ENCODE measurements around the gene WDFY4. TPM values are rescaled to one million over a fixed set of nuclear protein-coding genes. Genes with fewer than 3 reads are reported as not detected.

The WDFY4 gene
- polyA plus RNA-seq, 2 of the 4 experiments (the other 2 are of a cell fraction) = not detected

DNA sequence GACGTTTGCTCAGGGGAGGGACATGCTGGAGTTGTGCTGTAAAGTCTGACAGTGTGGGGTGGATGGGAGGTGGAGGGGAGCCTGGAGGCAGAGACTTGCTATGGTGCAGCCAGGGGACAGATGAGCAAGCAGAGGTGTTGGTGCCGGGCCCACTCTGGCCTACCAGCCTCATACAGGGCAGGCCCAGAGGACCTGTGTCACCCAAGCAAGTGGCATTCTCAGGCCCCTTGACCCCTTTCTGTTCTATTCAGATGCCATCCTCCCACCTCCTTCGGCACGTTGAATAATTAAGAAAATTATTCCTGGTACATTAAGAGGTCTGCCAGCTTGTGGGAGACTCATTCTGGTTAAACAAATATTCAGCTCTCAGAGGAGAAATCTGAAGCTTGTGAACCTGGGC is 8.5 kb downstream of the WDFY4 start:
- H3K9me3 ChIP-seq = no peaks in the 10 kb centered on the region
- WGBS (ENCODE audit: missing lambda C conversion rate) = 30% methylated on average over 4 of the region's 4 CpGs
- TF ChIP-seq POLR2AphosphoS2 (conservative IDR thresholded peaks at IDR 0.05; ENCODE audit: low read length) (no peak), ZFP36 (IDR thresholded peaks at IDR 0.05; ENCODE audit: borderline replicate concordance, partially characterized antibody) (no peak), ZSCAN20 (CRISPR knock-in tag; IDR thresholded peaks at IDR 0.05) (no peak), KDM5A (IDR thresholded peaks at IDR 0.05) (no peak), CBX8 (IDR thresholded peaks at IDR 0.05) (no peak), RARB (CRISPR knock-in tag; IDR thresholded peaks at IDR 0.05) (no peak), CHD2 (IDR thresholded peaks at IDR 0.05; ENCODE audit: low read length, partially characterized antibody) (no peak), RCOR1 (IDR thresholded peaks at IDR 0.05; ENCODE audit: low read depth, low read length) (no peak), ESRRA (IDR thresholded peaks at IDR 0.05; ENCODE audit: borderline replicate concordance, low read length) (no peak)
- TF ChIP-seq, protein P1, sequence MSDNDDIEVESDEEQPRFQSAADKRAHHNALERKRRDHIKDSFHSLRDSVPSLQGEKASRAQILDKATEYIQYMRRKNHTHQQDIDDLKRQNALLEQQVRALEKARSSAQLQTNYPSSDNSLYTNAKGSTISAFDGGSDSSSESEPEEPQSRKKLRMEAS (IDR thresholded peaks at IDR 0.05) = no peak
- TF ChIP-seq, protein P2, sequence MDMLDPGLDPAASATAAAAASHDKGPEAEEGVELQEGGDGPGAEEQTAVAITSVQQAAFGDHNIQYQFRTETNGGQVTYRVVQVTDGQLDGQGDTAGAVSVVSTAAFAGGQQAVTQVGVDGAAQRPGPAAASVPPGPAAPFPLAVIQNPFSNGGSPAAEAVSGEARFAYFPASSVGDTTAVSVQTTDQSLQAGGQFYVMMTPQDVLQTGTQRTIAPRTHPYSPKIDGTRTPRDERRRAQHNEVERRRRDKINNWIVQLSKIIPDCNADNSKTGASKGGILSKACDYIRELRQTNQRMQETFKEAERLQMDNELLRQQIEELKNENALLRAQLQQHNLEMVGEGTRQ (IDR thresholded peaks at IDR 0.05) = no peak
- TF ChIP-seq, protein P3, sequence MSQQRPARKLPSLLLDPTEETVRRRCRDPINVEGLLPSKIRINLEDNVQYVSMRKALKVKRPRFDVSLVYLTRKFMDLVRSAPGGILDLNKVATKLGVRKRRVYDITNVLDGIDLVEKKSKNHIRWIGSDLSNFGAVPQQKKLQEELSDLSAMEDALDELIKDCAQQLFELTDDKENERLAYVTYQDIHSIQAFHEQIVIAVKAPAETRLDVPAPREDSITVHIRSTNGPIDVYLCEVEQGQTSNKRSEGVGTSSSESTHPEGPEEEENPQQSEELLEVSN (IDR thresholded peaks at IDR 0.05; ENCODE audit: borderline replicate concordance, low read depth) = no peak
- H3K4me1 ChIP-seq = no peaks in the 10 kb centered on the region
- POLR2A ChIA-PET = no interaction called here
- H3K4me3 ChIP-seq = no peak overlapping the region
- DNase-seq (ENCODE audit: low read depth in 1 of 2, low spot score in 1 of 2) = no peak
- ATAC-seq = no peak
- no peak overlapping the region for H3K27ac ChIP-seq
- no peak for FAIRE-seq
- no peak overlapping the region for H3K4me2 ChIP-seq
- CTCF ChIA-PET = interaction anchor here (2.9 kb wide), 1 partner anchor 37 kb away, joined by 8 read pairs; no protein-coding TSS in a partner anchor

DNA sequence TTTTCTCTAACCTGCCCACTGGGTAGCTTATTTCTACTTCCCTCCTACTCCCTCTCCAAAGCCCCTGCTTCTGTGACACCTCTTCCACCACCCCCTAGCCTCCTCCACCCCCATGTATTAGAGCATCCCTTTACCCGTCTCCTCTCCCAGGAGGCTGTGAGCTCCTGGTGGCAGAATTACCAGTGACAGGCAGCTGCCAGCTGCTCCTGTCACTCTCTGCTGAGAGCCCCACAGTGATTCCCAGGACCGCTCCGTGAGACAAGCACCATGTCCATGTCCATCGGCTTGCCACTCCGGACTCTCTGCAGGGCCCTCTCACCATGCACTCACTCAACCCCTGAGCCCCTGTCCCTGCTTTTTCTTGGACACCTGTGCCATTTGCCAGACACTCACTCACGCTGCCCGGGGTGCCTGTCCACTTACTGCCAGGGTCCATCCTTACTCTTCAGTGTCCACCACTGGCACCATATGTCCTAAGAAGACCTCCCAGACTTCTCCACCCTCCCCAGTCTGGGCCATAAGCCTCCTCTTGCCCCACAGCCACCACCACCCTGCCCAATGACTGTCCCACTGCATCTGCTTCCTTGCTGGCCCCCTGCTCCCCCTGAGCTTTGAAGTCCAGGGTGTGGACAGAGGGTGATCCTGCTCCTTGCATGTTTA is 9.8 kb downstream of the WDFY4 start:
- ATAC-seq = no peak
- 27% methylated on average over 7 of the region's 7 CpGs for WGBS (ENCODE audit: missing lambda C conversion rate)
- no peaks in the 10 kb centered on the region for H3K4me1 ChIP-seq
- H3K4me2 ChIP-seq = no peak overlapping the region
- H3K9me3 ChIP-seq = no peaks in the 10 kb centered on the region
- H3K4me3 ChIP-seq = no peak overlapping the region
- no peak for DNase-seq (ENCODE audit: low read depth in 1 of 2, low spot score in 1 of 2)
- no peak overlapping the region for H3K27ac ChIP-seq
- CTCF ChIA-PET = interaction anchor here (2.9 kb wide), 1 partner anchor 38 kb away, joined by 8 read pairs; no protein-coding TSS in a partner anchor
- POLR2A ChIA-PET = no interaction called here
- FAIRE-seq = no peak
- TF ChIP-seq FOXS1 (CRISPR knock-in tag; IDR thresholded peaks at IDR 0.05) (no peak), CBX8 (IDR thresholded peaks at IDR 0.05) (no peak), ZC3H11A (IDR thresholded peaks at IDR 0.05) (no peak), NFE2L2 (conservative IDR thresholded peaks at IDR 0.05; ENCODE audit: low read length) (no peak), POLR2A (IDR thresholded peaks at IDR 0.05; ENCODE audit: low read length) (no peak), KDM5A (IDR thresholded peaks at IDR 0.05) (no peak), ZFP36 (IDR thresholded peaks at IDR 0.05; ENCODE audit: borderline replicate concordance, partially characterized antibody) (no peak), MAZ (IDR thresholded peaks at IDR 0.05; ENCODE audit: borderline replicate concordance, low read depth, low read length) (no peak), SREBF2 (IDR thresholded peaks at IDR 0.05) (no peak), HOXB5 (CRISPR knock-in tag; IDR thresholded peaks at IDR 0.05) (no peak), MYC (IDR thresholded peaks at IDR 0.05; ENCODE audit: borderline replicate concordance, low read length) (no peak)
- TF ChIP-seq, protein P2 (IDR thresholded peaks at IDR 0.05) = no peak
- TF ChIP-seq, protein P4, sequence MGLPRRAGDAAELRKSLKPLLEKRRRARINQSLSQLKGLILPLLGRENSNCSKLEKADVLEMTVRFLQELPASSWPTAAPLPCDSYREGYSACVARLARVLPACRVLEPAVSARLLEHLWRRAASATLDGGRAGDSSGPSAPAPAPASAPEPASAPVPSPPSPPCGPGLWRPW (IDR thresholded peaks at IDR 0.05) = no peak
- TF ChIP-seq, protein P5, sequence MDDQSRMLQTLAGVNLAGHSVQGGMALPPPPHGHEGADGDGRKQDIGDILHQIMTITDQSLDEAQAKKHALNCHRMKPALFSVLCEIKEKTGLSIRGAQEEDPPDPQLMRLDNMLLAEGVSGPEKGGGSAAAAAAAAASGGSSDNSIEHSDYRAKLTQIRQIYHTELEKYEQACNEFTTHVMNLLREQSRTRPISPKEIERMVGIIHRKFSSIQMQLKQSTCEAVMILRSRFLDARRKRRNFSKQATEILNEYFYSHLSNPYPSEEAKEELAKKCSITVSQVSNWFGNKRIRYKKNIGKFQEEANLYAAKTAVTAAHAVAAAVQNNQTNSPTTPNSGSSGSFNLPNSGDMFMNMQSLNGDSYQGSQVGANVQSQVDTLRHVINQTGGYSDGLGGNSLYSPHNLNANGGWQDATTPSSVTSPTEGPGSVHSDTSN (IDR thresholded peaks at IDR 0.05) = no peak
- TF ChIP-seq, protein P1 (IDR thresholded peaks at IDR 0.05) = no peak
- TF ChIP-seq, protein P6, sequence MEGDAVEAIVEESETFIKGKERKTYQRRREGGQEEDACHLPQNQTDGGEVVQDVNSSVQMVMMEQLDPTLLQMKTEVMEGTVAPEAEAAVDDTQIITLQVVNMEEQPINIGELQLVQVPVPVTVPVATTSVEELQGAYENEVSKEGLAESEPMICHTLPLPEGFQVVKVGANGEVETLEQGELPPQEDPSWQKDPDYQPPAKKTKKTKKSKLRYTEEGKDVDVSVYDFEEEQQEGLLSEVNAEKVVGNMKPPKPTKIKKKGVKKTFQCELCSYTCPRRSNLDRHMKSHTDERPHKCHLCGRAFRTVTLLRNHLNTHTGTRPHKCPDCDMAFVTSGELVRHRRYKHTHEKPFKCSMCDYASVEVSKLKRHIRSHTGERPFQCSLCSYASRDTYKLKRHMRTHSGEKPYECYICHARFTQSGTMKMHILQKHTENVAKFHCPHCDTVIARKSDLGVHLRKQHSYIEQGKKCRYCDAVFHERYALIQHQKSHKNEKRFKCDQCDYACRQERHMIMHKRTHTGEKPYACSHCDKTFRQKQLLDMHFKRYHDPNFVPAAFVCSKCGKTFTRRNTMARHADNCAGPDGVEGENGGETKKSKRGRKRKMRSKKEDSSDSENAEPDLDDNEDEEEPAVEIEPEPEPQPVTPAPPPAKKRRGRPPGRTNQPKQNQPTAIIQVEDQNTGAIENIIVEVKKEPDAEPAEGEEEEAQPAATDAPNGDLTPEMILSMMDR (IDR thresholded peaks at IDR 0.05) = no peak
- TF ChIP-seq, protein P7, sequence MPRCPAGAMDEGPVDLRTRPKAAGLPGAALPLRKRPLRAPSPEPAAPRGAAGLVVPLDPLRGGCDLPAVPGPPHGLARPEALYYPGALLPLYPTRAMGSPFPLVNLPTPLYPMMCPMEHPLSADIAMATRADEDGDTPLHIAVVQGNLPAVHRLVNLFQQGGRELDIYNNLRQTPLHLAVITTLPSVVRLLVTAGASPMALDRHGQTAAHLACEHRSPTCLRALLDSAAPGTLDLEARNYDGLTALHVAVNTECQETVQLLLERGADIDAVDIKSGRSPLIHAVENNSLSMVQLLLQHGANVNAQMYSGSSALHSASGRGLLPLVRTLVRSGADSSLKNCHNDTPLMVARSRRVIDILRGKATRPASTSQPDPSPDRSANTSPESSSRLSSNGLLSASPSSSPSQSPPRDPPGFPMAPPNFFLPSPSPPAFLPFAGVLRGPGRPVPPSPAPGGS (IDR thresholded peaks at IDR 0.05) = no peak
- TF ChIP-seq, protein P8, sequence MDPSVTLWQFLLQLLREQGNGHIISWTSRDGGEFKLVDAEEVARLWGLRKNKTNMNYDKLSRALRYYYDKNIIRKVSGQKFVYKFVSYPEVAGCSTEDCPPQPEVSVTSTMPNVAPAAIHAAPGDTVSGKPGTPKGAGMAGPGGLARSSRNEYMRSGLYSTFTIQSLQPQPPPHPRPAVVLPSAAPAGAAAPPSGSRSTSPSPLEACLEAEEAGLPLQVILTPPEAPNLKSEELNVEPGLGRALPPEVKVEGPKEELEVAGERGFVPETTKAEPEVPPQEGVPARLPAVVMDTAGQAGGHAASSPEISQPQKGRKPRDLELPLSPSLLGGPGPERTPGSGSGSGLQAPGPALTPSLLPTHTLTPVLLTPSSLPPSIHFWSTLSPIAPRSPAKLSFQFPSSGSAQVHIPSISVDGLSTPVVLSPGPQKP (IDR thresholded peaks at IDR 0.05; ENCODE audit: low read depth, low read length) = no peak
- TF ChIP-seq, protein P9, sequence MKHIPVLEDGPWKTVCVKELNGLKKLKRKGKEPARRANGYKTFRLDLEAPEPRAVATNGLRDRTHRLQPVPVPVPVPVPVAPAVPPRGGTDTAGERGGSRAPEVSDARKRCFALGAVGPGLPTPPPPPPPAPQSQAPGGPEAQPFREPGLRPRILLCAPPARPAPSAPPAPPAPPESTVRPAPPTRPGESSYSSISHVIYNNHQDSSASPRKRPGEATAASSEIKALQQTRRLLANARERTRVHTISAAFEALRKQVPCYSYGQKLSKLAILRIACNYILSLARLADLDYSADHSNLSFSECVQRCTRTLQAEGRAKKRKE (CRISPR knock-in tag; IDR thresholded peaks at IDR 0.05; ENCODE audit: low read depth) = no peak
